Hepatocyte (in vitro differentiated cells): ENCODE results near the gene RBBP5. TPM values are rescaled to one million over a fixed set of nuclear protein-coding genes. Genes with fewer than 3 reads are reported as not detected.

ENCODE experiments used
- DNase-seq: peaks from one replicate; pipeline ENCODE4 v3.0.0-alpha.2; 2016; ENCODE audit warnings: low spot score
- H2AFZ ChIP-seq: fragments of 200-600 bp; sonication (generic); 2 replicates; pipeline ENCODE4 v1.6.0; 2016; ENCODE audit warnings: antibody characterized with exemption, mild to moderate bottlenecking
- H3K27ac ChIP-seq: fragments of 200-600 bp; sonication (generic); 2 replicates; pipeline ENCODE4 v1.5.1; 2016; ENCODE audit warnings: mild to moderate bottlenecking
- H3K27me3 ChIP-seq: fragments of 200-600 bp; sonication (generic); 2 replicates; pipeline ENCODE4 v1.6.1; 2016
- H3K36me3 ChIP-seq: fragments of 200-600 bp; sonication (generic); replicated peaks from 2 replicates; pipeline ENCODE4 v1.5.1; 2016; ENCODE audit warnings: low read depth; ENCODE audit not compliant: insufficient read depth
- H3K4me1 ChIP-seq: fragments of 200-600 bp; sonication (generic); 2 replicates; pipeline ENCODE4 v1.5.1; 2016; ENCODE audit warnings: mild to moderate bottlenecking, moderate library complexity; ENCODE audit not compliant: insufficient read depth
- H3K4me2 ChIP-seq: fragments of 200-600 bp; sonication (generic); 2 replicates; pipeline ENCODE4 v1.6.0; 2016
- H3K4me3 ChIP-seq: fragments of 200-600 bp; sonication (generic); 2 replicates; pipeline ENCODE4 v1.5.1; 2016; ENCODE audit warnings: mild to moderate bottlenecking
- H3K79me2 ChIP-seq: fragments of 200-600 bp; sonication (generic); 2 replicates; pipeline ENCODE4 v1.6.0; 2017; ENCODE audit warnings: mild to moderate bottlenecking
- H3K9me2 ChIP-seq: fragments of 200-600 bp; sonication (generic); replicated peaks from 2 replicates; pipeline ENCODE4 v1.6.0; 2017; ENCODE audit warnings: mild to moderate bottlenecking; ENCODE audit not compliant: insufficient read depth
- H3K9me3 ChIP-seq: fragments of 200-600 bp; sonication (generic); 2 replicates; pipeline ENCODE4 v1.5.1; 2016; ENCODE audit warnings: low read depth, mild to moderate bottlenecking
- H4K20me1 ChIP-seq: fragments of 200-600 bp; sonication (generic); 2 replicates; pipeline ENCODE4 v1.6.0; 2016; ENCODE audit warnings: mild to moderate bottlenecking; ENCODE audit not compliant: insufficient read depth, poor library complexity, severe bottlenecking
- EZH2 ChIP-seq: fragments of 200-600 bp; sonication (generic); IDR thresholded peaks from 2 replicates; pipeline ENCODE4 v1.6.1; 2016; ENCODE audit warnings: antibody characterized with exemption, mild to moderate bottlenecking, borderline replicate concordance
- EZH2phosphoT487 ChIP-seq: fragments of 200-600 bp; sonication (generic); IDR thresholded peaks from one replicate; pipeline ENCODE4 v1.6.1; 2018; ENCODE audit warnings: antibody characterized with exemption, mild to moderate bottlenecking, low read depth, moderate library complexity; ENCODE audit not compliant: unreplicated experiment, severe bottlenecking
- WGBS: methylation state at CpG from one replicate; pipeline ENCODE4 v1.1.6; 2016; ENCODE audit warnings: low lambda C conversion rate; ENCODE audit errors: missing lambda C conversion rate; 5-methylcytosine and 5-hydroxymethylcytosine counted together
- polyA plus RNA-seq: library from polyadenylated mRNA; unstranded; fragments of >200 nt; fragmentation: Nextera tagmentation; extraction: Ambion mirVana; gene quantifications from 2 replicates; pipeline ENCODE4 v1.2.1, GENCODE V29; 2016
- total RNA-seq: library from RNA; depleted of rRNA; stranded (reverse); fragments of >200 nt; gene quantifications from 2 replicates; pipeline ENCODE4 v1.2.3, GENCODE V29; 2014
- TF ChIP-seq, protein P1 (sequence below): fragments of 200-600 bp; sonication (generic); IDR thresholded peaks from 2 replicates; pipeline ENCODE4 v1.5.1; 2016; ENCODE audit warnings: antibody characterized with exemption, mild to moderate bottlenecking; ENCODE audit not compliant: poor library complexity

RBBP5 gene
- total and polyA plus RNA-seq, 2 experiments from 2014 or later = 9.0 to 15.3 TPM

- peaks cover 18% of the 10 kb centered on the region for H3K4me1 ChIP-seq
- no peak overlapping the region for H3K27ac ChIP-seq
- H3K79me2 ChIP-seq = no peaks in the 10 kb centered on the region
- no peak overlapping the region for H3K4me3 ChIP-seq
- 97% methylated on average over 4 of the region's 4 CpGs for WGBS
- TF ChIP-seq EZH2phosphoT487 (no peak), EZH2 (no peak)
- TF ChIP-seq, protein P1, sequence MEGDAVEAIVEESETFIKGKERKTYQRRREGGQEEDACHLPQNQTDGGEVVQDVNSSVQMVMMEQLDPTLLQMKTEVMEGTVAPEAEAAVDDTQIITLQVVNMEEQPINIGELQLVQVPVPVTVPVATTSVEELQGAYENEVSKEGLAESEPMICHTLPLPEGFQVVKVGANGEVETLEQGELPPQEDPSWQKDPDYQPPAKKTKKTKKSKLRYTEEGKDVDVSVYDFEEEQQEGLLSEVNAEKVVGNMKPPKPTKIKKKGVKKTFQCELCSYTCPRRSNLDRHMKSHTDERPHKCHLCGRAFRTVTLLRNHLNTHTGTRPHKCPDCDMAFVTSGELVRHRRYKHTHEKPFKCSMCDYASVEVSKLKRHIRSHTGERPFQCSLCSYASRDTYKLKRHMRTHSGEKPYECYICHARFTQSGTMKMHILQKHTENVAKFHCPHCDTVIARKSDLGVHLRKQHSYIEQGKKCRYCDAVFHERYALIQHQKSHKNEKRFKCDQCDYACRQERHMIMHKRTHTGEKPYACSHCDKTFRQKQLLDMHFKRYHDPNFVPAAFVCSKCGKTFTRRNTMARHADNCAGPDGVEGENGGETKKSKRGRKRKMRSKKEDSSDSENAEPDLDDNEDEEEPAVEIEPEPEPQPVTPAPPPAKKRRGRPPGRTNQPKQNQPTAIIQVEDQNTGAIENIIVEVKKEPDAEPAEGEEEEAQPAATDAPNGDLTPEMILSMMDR = no peak
- H3K4me2 ChIP-seq = no peak overlapping the region
- no peak overlapping the region for H2AFZ ChIP-seq
- H3K27me3 ChIP-seq = no peaks in the 10 kb centered on the region
- H4K20me1 ChIP-seq = no peaks in the 10 kb centered on the region
- no peaks in the 10 kb centered on the region for H3K9me2 ChIP-seq
- H3K9me3 ChIP-seq = no peaks in the 10 kb centered on the region
- no peak for DNase-seq
- no peaks in the 10 kb centered on the region for H3K36me3 ChIP-seq
These were observed 18.3 kb upstream of the RBBP5 start for GRCh38 chr1:205140113-205140512.

- Histone ChIP-seq H3K36me3 (no peaks in the 10 kb centered on the region), H4K20me1 (no peaks in the 10 kb centered on the region), H3K79me2 (no peaks in the 10 kb centered on the region), H3K27ac (no peak overlapping the region), H3K9me2 (no peaks in the 10 kb centered on the region), H3K4me3 (no peak overlapping the region), H3K4me2 (no peak overlapping the region), H3K27me3 (no peaks in the 10 kb centered on the region), H2AFZ (no peak overlapping the region), H3K4me1 (peaks cover 10% of the 10 kb centered on the region), H3K9me3 (no peaks in the 10 kb centered on the region)
- DNase-seq = no peak
- TF ChIP-seq, protein P1 = no peak
- TF ChIP-seq EZH2phosphoT487 (no peak), EZH2 (no peak)
- 75% methylated on average over 3 of the region's 3 CpGs for whole genome bisulfite sequencing
These were observed 16.1 kb upstream of the RBBP5 start for GRCh38 chr1:205137901-205138300.

DNA sequence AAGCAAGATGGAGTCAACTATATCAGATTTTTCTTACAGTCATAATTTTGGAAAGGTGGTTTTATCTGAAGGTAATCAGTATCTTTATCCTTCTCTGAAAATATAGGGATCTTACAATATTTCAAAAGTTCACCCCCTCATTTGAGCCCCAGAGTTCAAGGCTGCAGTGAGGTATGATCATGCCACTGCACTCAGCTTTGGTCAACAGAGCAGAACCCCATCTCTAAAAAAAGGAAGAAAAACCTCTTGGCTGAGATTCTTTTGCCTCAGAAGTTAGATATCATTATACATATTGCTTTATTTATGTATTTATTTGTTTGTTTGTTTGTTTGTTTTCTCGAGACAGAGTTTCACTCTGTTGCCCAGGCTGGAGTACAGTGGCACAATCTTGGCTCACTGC lies 11.5 kb upstream of the RBBP5 start:
- 69% methylated on average over 1 of the region's 1 CpG for WGBS

More for the DNA sequence above, 11.5 kb upstream of the RBBP5 start:
- Histone ChIP-seq H3K4me1 (no peaks in the 10 kb centered on the region), H2AFZ (no peak overlapping the region), H4K20me1 (no peaks in the 10 kb centered on the region), H3K79me2 (no peaks in the 10 kb centered on the region), H3K27ac (no peak overlapping the region), H3K36me3 (no peaks in the 10 kb centered on the region), H3K4me3 (no peak overlapping the region), H3K9me3 (no peaks in the 10 kb centered on the region), H3K4me2 (no peak overlapping the region), H3K9me2 (no peaks in the 10 kb centered on the region), H3K27me3 (no peaks in the 10 kb centered on the region)
- TF ChIP-seq EZH2 (no peak), EZH2phosphoT487 (no peak)
- TF ChIP-seq, protein P1 = no peak
- DNase-seq = no peak
